HG03139 (cell line): ENCODE results near the gene ACTMAP.
"Not testable (repeated sequence)": the region's sequence is repeated elsewhere in the genome, so short reads cannot be mapped to it uniquely, and the experiment has no call there.

Experiments
- ATAC-seq: cut with Tn5 transposase; IDR thresholded peaks from one replicate; pipeline ENCODE4 v1.9.1; 2021; ENCODE audit not compliant: unreplicated experiment

Gene ACTMAP

GRCh38 chr19:40776364-40776763 lies 26.1 kb upstream of the ACTMAP start:
- ATAC-seq = no peak

- ATAC-seq = no peak
Observed at GRCh38 chr19:40775632-40776022, 25.4 kb upstream of the ACTMAP start.

- no peak for ATAC-seq
Observed at GRCh38 chr19:40774916-40775631, 24.8 kb upstream of the ACTMAP start, which contains the start of gene MIA. Gene MIA, plus strand, starts transcription at chr19:40775521. Its CDS starts 22 bp downstream, at chr19:40775543.

- ATAC-seq = not testable (repeated sequence)
Observed at GRCh38 chr19:40771101-40771862, 21.0 kb upstream of the ACTMAP start.

GRCh38 chr19:40768869-40769268 lies 18.6 kb upstream of the ACTMAP start:
- ATAC-seq = no peak

- ATAC-seq = not testable (repeated sequence)
Observed at GRCh38 chr19:40766385-40766784, 16.1 kb upstream of the ACTMAP start.

- ATAC-seq = no peak
Observed at GRCh38 chr19:40763963-40764362, 13.7 kb upstream of the ACTMAP start.

GRCh38 chr19:40763526-40763925 lies 13.2 kb upstream of the ACTMAP start:
- ATAC-seq = no peak

- ATAC-seq = no peak
Observed at GRCh38 chr19:40762754-40763470, 12.6 kb upstream of the ACTMAP start.

- no peak for ATAC-seq
Observed at GRCh38 chr19:40759352-40759751, 9.1 kb upstream of the ACTMAP start.

GRCh38 chr19:40758491-40758890 lies 8.2 kb upstream of the ACTMAP start:
- no peak for ATAC-seq

GRCh38 chr19:40756502-40757110 lies 6.3 kb upstream of the ACTMAP start:
- ATAC-seq = no peak

- ATAC-seq = no peak
Observed at GRCh38 chr19:40755791-40756190, 5.5 kb upstream of the ACTMAP start.

- no peak for ATAC-seq
Observed at GRCh38 chr19:40755248-40755624, 5.0 kb upstream of the ACTMAP start.

GRCh38 chr19:40754611-40755247 lies 4.5 kb upstream of the ACTMAP start:
- ATAC-seq = no peak

GRCh38 chr19:40752257-40752781 lies 2.0 kb upstream of the ACTMAP start:
- no peak for ATAC-seq

GRCh38 chr19:40750874-40751537 lies 729 bp upstream of the ACTMAP start, which contains the start of gene SNRPA:
Gene SNRPA, plus strand, starts transcription at chr19:40751203. Its CDS starts 206 bp downstream, at chr19:40751409.
- ATAC-seq = peak; percentile 52

GRCh38 chr19:40747536-40747935 lies 2.7 kb downstream of the ACTMAP start:
- ATAC-seq = no peak

- ATAC-seq = no peak
Observed at GRCh38 chr19:40745402-40745780, 4.9 kb downstream of the ACTMAP start.
